Esophagus squamous epithelium (tissue), 4 donors: ENCODE measurements around the gene HOXC10.

Experiments used
- POLR2A ChIP-seq, 4 donors: fragments of 450-650 bp; IDR thresholded peaks; one replicate each; pipeline ENCODE4 v1.6.1; 2017; ENCODE audit warnings: antibody characterized with exemption in 4 of 4, mild to moderate bottlenecking in 4 of 4, moderate library complexity in 3 of 4
- TF ChIP-seq, protein P1 (sequence below), 6 experiments: fragments of 450-650 bp in 4 of 6; fragments of 200-600 bp in 2 of 6; sonication (generic) in 2 of 6; IDR thresholded peaks; one replicate each; pipeline ENCODE4 v1.5.1; 2016 to 2019; ENCODE audit warnings: antibody characterized with exemption in 6 of 6, mild to moderate bottlenecking in 4 of 6, moderate library complexity in 4 of 6

GRCh38 chr12:53941750-53942149 is 43.2 kb upstream of the HOXC10 start:
- TF ChIP-seq POLR2A (IDR thresholded peaks at IDR 0.05), result no peak
- TF ChIP-seq, protein P1, sequence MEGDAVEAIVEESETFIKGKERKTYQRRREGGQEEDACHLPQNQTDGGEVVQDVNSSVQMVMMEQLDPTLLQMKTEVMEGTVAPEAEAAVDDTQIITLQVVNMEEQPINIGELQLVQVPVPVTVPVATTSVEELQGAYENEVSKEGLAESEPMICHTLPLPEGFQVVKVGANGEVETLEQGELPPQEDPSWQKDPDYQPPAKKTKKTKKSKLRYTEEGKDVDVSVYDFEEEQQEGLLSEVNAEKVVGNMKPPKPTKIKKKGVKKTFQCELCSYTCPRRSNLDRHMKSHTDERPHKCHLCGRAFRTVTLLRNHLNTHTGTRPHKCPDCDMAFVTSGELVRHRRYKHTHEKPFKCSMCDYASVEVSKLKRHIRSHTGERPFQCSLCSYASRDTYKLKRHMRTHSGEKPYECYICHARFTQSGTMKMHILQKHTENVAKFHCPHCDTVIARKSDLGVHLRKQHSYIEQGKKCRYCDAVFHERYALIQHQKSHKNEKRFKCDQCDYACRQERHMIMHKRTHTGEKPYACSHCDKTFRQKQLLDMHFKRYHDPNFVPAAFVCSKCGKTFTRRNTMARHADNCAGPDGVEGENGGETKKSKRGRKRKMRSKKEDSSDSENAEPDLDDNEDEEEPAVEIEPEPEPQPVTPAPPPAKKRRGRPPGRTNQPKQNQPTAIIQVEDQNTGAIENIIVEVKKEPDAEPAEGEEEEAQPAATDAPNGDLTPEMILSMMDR (IDR thresholded peaks at IDR 0.05), result no peak
